ENCODE measurements around the gene P2RX1.

P2RX1 gene

GRCh38 chr17:3924512-3925350 lies 8.5 kb upstream of the P2RX1 start:
- DNase-seq, result no peak

- no peak for DNase-seq
Measured at GRCh38 chr17:3923466-3924190, 7.4 kb upstream of the P2RX1 start.

- no peak for DNase-seq
Measured at GRCh38 chr17:3922765-3923164, 6.5 kb upstream of the P2RX1 start.

GRCh38 chr17:3921502-3922319 lies 5.4 kb upstream of the P2RX1 start:
- no peak for DNase-seq

- no peak for DNase-seq
Measured at GRCh38 chr17:3921006-3921405, 4.7 kb upstream of the P2RX1 start.

- no peak for DNase-seq
Measured at GRCh38 chr17:3919123-3919624, 2.9 kb upstream of the P2RX1 start.

GRCh38 chr17:3918372-3919122 lies 2.3 kb upstream of the P2RX1 start:
- no peak for DNase-seq

GRCh38 chr17:3917391-3917931 lies 1.2 kb upstream of the P2RX1 start:
- no peak for DNase-seq

GRCh38 chr17:3916825-3917224 lies 560 bp upstream of the P2RX1 start:
- no peak for DNase-seq

GRCh38 chr17:3915581-3915994 lies 677 bp downstream of the P2RX1 start:
- DNase-seq, result no peak

GRCh38 chr17:3914312-3914670 lies 2.0 kb downstream of the P2RX1 start:
- no peak for DNase-seq

- peak; percentile 47 to 80 (median 71) for DNase-seq
Measured at GRCh38 chr17:3913531-3914311, 2.5 kb downstream of the P2RX1 start.

- no peak for DNase-seq
Measured at GRCh38 chr17:3912827-3913226, 3.4 kb downstream of the P2RX1 start.

- DNase-seq, result peak; percentile 39 to 84 (median 71)
Measured at GRCh38 chr17:3911271-3912053, 4.8 kb downstream of the P2RX1 start.

GRCh38 chr17:3910420-3911270 lies 5.6 kb downstream of the P2RX1 start:
- DNase-seq, result no peak

GRCh38 chr17:3909257-3909656 lies 7.0 kb downstream of the P2RX1 start:
- no peak for DNase-seq

GRCh38 chr17:3907483-3908216 lies 8.6 kb downstream of the P2RX1 start:
- no peak for DNase-seq

- no peak for DNase-seq
Measured at GRCh38 chr17:3906881-3907280, 9.4 kb downstream of the P2RX1 start.
